Medulla oblongata (tissue), 1 donor: Measurements from ENCODE around the gene MRPS34.

Experiments used
- DNase-seq: peaks from one replicate; pipeline ENCODE4 v3.0.0-alpha.2; 2015; ENCODE audit errors: extremely low spot score

MRPS34 gene

DNA sequence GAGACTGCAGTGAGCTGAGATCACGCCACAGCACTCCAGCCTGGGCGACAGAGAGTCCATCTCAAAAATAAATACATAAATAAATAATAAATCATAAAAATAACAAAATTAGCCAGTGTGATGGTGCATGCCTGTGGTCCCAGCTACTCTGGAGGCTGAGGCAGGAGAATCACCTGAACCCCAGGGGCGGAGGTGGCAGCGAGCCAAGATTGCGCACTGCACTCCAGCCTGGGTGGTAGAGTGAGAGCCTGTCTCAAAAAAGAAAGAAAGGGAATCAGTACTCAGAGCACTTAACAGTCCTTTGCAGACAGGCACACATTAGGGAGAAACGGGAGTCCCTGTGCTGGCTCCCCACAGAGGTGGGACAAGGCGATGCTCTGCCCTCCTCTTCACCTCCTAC, 41.9 kb downstream of the MRPS34 start:
- no peak for DNase-seq

DNA sequence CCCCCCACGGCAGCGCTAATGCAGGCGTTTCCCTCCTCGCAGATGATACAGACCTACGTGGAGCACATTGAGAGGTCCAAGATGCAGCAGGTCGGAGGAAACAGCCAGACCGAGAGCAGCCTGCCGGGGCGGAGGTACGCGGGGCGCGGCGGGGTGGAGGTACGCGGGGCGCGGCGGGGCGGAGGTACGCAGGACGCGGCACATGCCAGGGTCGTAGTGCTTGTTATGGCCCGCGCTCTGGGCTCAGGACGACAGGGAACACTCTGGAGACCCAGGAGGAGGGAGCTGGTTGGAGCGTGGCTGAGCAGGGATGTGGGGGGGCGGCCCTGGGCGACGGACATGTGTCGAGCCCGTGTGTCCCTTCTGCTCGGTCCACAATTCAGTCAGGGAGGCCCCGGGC, 43.5 kb downstream of the MRPS34 start:
- no peak for DNase-seq

DNA sequence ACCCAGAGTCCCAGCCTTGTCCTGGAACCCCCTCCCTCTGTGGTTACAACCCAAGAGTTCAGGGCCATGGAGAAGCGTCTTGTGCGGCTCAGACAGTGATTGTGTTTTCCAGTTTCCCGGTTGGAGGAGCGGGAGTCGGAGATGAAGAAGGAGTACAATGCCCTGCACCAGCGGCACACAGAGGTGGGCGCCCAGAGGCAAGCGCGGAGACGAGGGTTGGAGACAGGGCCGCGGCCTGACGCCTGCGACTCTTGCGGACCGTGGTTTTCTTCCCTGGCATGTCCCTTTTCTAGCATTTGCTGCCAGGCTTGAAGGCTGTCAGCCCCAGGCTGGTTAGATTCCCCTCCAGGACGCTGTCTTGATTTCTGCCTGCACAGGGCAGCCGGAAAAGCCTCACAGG, 43.9 kb downstream of the MRPS34 start:
- DNase-seq = no peak

DNA sequence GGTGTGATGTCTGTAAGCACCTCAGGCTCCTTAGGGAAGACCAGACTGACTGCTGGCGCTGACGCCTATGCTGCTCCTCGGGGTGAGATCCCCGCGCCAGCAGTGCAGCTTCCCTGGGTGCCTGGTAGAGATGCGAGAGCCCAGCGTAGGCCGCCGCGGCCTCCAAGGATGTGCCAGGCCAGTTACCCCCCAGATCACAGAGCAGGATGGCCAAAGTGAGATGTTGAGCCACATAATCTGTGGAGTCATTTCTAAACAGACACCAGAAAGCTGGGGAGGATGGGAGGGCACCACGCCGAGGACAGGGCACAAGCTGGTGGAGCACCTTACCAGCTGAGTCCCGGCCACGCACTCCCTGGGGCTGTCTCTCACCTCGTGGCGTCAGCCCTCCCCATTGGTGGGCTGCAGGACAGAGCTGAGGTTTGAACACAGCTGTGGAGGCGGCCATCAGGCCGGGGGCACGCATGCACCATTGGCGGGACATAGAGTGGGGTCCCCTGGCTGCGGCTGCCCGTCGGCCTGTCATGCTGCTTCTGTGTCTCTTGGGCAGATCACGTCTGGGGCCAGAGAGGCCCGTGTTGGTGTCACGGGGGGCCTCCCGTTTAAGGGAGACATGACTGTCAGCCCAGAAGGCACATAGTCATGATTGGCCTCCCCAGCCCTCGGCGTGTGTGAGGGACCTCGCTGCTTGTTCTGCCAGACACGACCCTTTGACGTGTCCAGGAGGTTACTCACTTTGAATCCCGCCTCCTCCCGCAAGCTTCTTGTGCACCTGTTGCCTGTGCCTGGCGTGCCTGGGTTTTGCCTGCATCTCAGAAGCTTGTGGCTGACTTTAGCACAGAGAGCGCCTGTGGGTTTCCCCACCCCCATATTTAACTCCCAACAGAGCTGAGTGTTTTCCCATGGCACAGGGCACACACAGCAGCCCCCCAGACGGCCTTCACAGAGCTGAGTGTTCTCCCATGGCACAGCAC, 45.0 kb downstream of the MRPS34 start:
- DNase-seq = no peak

DNA sequence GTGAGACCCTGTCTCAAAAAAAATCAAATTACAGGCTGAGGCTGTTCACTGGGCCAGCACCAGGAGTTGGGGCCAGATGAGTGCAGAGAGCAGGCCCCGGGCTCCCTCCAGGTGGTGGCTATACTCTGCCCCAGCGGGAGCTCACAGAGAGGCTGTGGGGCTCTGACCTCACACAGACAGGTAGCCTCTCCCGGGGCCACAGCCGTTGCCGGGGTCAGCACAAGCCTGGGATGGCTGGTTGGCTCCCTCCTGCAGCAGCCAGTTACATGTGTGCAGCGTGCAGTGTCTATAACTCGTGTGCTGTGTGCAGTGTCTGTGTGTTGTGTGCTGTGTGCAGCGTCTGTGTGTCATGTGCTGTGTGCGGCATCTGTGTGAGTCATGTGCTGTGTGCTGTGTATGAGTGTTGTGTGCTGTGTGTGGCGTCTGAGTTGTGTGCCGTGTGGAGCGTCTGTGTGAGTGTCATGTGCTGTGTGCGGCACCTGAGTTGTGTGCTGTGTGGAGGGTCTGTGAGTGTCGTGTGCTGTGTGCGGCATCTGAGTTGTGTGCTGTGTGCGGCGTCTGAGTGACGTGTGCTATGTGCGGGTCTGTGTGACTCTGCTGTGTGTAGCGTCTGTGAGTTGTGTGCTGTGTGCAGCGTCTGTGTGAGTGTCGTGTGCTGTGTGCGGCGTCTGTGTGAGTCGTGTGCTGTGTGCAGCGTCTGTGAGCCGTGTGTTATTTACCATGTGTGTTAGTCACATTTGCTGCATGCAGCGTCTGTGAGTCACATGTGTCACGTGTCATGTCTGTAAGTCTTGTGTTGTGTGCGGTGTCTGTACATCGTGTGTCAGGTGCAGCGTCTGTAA, 46.1 kb downstream of the MRPS34 start:
- no peak for DNase-seq

DNA sequence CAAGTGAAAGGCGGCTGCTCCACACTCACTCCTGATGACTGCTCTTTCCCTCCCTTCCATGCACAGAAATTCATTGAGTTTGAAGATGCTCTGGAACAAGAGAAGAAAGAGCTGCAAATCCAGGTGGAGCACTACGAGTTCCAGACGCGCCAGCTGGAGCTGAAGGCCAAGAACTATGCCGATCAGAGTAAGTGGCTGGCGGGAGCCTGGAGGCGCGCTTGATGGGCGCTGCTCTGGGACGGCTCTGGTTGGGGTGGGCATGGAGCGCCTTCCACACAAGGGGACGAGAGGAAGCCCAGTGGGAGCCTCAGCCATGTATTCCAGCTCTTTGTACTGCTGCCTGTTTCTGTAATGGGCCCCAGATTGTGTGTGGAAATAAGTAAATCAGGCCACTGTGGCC, 48.4 kb downstream of the MRPS34 start:
- no peak for DNase-seq

DNA sequence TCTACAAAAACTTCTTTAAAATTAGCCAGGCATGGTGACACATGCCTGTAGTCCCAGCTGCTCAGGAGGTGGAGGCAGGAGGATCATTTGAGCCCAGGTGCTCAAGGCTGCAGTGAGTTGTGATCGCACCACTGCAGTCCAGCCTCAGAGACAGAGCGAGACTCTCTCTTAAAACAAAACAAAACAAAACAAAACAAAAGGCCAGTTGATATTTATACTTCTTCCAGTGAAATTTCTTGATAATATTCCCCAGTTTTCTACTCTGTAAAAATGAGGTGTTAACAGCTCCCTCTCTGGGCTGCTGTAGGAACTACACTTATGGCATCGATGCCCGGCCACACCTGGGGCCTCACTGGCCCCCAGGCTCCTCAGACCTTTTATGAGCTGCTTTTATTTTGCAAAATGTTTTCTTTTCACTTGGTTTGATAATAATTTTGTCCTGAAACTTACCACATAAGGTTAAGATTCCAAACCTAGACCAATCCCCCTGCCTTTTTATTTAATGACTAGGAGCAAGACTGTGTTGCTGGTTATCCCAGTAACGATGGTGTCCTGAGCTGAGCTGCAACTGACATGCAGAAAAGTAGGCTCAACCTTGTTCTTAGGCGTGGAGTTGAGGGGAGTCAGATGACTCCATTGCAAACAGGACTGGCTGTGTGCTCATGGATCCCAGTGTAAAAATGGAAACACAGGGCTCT, 49.3 kb downstream of the MRPS34 start:
- peak; percentile 70 for DNase-seq
